WTC11 (cell line): ENCODE measurements around the gene CDH22. TPM values are rescaled to one million over a fixed set of nuclear protein-coding genes. Genes with fewer than 3 reads are reported as not detected.

Experiments
- ATAC-seq: fragments of 200-7000 bp; cut with Tn5 transposase; 2 replicates; pipeline ENCODE4 v1.10.0; 2021; ENCODE audit warnings: mild to moderate bottlenecking, moderate library complexity
- CTCF ChIA-PET: fragments of 300-600 bp; sonication (Branson Sonifier 250); formaldehyde crosslinking; loops from one replicate; lab custom pipeline; 2021; ENCODE audit warnings: antibody characterized with exemption; lab: Charles Lee
- POLR2A ChIA-PET: fragments of 350-600 bp; sonication (Branson Sonifier 250); formaldehyde crosslinking; loops from one replicate; lab custom pipeline; 2021; ENCODE audit warnings: antibody characterized with exemption; lab: Charles Lee
- DNase-seq: peaks from one replicate; pipeline ENCODE4 v3.0.0; 2021; ENCODE audit warnings: low spot score
- H3K27ac Mint-ChIP-seq: 2 replicates; pipeline ENCODE4 v1.8.0; 2021; ENCODE audit warnings: mixed read lengths
- H3K27me3 Mint-ChIP-seq: 2 replicates; pipeline ENCODE4 v1.8.0; 2021; ENCODE audit warnings: low read depth, mild to moderate bottlenecking, moderate library complexity, mixed read lengths
- H3K36me3 Mint-ChIP-seq: 2 replicates; pipeline ENCODE4 v1.8.0; 2021; ENCODE audit warnings: mixed read lengths
- H3K4me1 Mint-ChIP-seq: 2 replicates; pipeline ENCODE4 v1.8.0; 2022; ENCODE audit warnings: mixed read lengths
- H3K4me3 Mint-ChIP-seq: 2 replicates; pipeline ENCODE4 v1.8.0; 2021; ENCODE audit warnings: mild to moderate bottlenecking, moderate library complexity, mixed read lengths
- H3K9me3 Mint-ChIP-seq: 2 replicates; pipeline ENCODE4 v1.8.0; 2021; ENCODE audit warnings: mixed read lengths
- CREM ChIP-seq: sonication (generic); formaldehyde crosslinking; IDR thresholded peaks from 2 replicates; pipeline ENCODE4 v1.8.1; 2022; ENCODE audit warnings: mild to moderate bottlenecking, missing genetic modification reagents, moderate library complexity
- ELF4 ChIP-seq: sonication (generic); formaldehyde crosslinking; IDR thresholded peaks from 2 replicates; pipeline ENCODE4 v1.8.1; 2022; ENCODE audit warnings: low read depth, mild to moderate bottlenecking, moderate library complexity, missing genetic modification reagents
- ERG ChIP-seq: fragments of 250-450 bp; sonication (Bioruptor Pico); IDR thresholded peaks from 2 replicates; pipeline ENCODE4 v1.8.0; 2021; ENCODE audit warnings: mild to moderate bottlenecking
- FOXP1 ChIP-seq: sonication (generic); formaldehyde crosslinking; IDR thresholded peaks from 2 replicates; pipeline ENCODE4 v1.8.0; 2022; ENCODE audit warnings: missing genetic modification reagents, mild to moderate bottlenecking, moderate library complexity, borderline replicate concordance
- IRF1 ChIP-seq: sonication (generic); formaldehyde crosslinking; IDR thresholded peaks from 2 replicates; pipeline ENCODE4 v1.8.0; 2023; ENCODE audit warnings: missing genetic modification reagents
- NR2C2 ChIP-seq: sonication (generic); formaldehyde crosslinking; IDR thresholded peaks from 2 replicates; pipeline ENCODE4 v1.8.0; 2022; ENCODE audit warnings: mild to moderate bottlenecking, missing genetic modification reagents
- SMAD4 ChIP-seq: sonication (generic); formaldehyde crosslinking; IDR thresholded peaks from 2 replicates; pipeline ENCODE4 v1.8.0; 2022; ENCODE audit warnings: mild to moderate bottlenecking, missing genetic modification reagents
- STAT6 ChIP-seq: sonication (generic); formaldehyde crosslinking; conservative IDR thresholded peaks from 2 replicates; pipeline ENCODE4 v1.8.1; 2023; ENCODE audit warnings: mild to moderate bottlenecking, low read depth, missing genetic modification reagents, moderate library complexity
- TEAD1 ChIP-seq: sonication (generic); formaldehyde crosslinking; IDR thresholded peaks from 2 replicates; pipeline ENCODE4 v1.8.0; 2022; ENCODE audit warnings: mild to moderate bottlenecking, missing genetic modification reagents
- USF1 ChIP-seq: sonication (generic); formaldehyde crosslinking; IDR thresholded peaks from 2 replicates; pipeline ENCODE4 v1.8.0; 2022; ENCODE audit warnings: mild to moderate bottlenecking, missing genetic modification reagents
- ZNF317 ChIP-seq: sonication (generic); formaldehyde crosslinking; IDR thresholded peaks from 2 replicates; pipeline ENCODE4 v1.8.1; 2023; ENCODE audit warnings: low read depth, mild to moderate bottlenecking, moderate library complexity, missing genetic modification reagents, borderline replicate concordance
- ZNF396 ChIP-seq: fragments of 250-450 bp; sonication (Bioruptor Pico); IDR thresholded peaks from 2 replicates; pipeline ENCODE4 v1.8.0; 2021; ENCODE audit warnings: mild to moderate bottlenecking, moderate library complexity, borderline replicate concordance
- ZNF671 ChIP-seq: fragments of 250-450 bp; sonication (Bioruptor Pico); IDR thresholded peaks from 2 replicates; pipeline ENCODE4 v1.8.0; 2021; ENCODE audit warnings: mild to moderate bottlenecking
- total RNA-seq: library from RNA; stranded (reverse); gene quantifications from 3 replicates; pipeline ENCODE4 v1.2.3, GENCODE V29; 2021
- TF ChIP-seq, protein P1 (sequence below): sonication (generic); formaldehyde crosslinking; IDR thresholded peaks from 2 replicates; pipeline ENCODE4 v1.8.1; 2023; ENCODE audit warnings: mild to moderate bottlenecking, missing genetic modification reagents, moderate library complexity
- TF ChIP-seq, protein P2 (sequence below): sonication (generic); formaldehyde crosslinking; IDR thresholded peaks from 2 replicates; pipeline ENCODE4 v1.8.0; 2022; ENCODE audit warnings: mild to moderate bottlenecking, missing genetic modification reagents
- TF ChIP-seq, protein P3 (sequence below): fragments of 250-450 bp; sonication (Bioruptor Pico); IDR thresholded peaks from 2 replicates; pipeline ENCODE4 v2.1.2; 2022; ENCODE audit warnings: mild to moderate bottlenecking, moderate library complexity
- TF ChIP-seq, protein P4 (sequence below): sonication (generic); formaldehyde crosslinking; IDR thresholded peaks from 2 replicates; pipeline ENCODE4 v1.8.0; 2022; ENCODE audit warnings: mild to moderate bottlenecking, missing genetic modification reagents
- TF ChIP-seq, protein P5 (sequence below): sonication (generic); formaldehyde crosslinking; IDR thresholded peaks from 2 replicates; pipeline ENCODE4 v1.8.0; 2022; ENCODE audit warnings: missing genetic modification reagents

Gene CDH22
- total RNA-seq, 1 experiment from 2014 or later: 0.13 TPM

GRCh38 chr20:46191611-46192010 lies 116.7 kb downstream of the CDH22 start (continued):
- TF ChIP-seq, protein P1, sequence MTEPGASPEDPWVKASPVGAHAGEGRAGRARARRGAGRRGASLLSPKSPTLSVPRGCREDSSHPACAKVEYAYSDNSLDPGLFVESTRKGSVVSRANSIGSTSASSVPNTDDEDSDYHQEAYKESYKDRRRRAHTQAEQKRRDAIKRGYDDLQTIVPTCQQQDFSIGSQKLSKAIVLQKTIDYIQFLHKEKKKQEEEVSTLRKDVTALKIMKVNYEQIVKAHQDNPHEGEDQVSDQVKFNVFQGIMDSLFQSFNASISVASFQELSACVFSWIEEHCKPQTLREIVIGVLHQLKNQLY (CRISPR knock-in tag): no peak
- no peak for TF ChIP-seq FOXP1 (CRISPR knock-in tag)
- TF ChIP-seq ZNF671 (CRISPR knock-in tag): no peak
- TF ChIP-seq NR2C2: no peak
- no peak for TF ChIP-seq USF1 (CRISPR knock-in tag)
- no peak for TF ChIP-seq ELF4 (CRISPR knock-in tag)
- TF ChIP-seq, all 79 proteins: peak for 0

DNA sequence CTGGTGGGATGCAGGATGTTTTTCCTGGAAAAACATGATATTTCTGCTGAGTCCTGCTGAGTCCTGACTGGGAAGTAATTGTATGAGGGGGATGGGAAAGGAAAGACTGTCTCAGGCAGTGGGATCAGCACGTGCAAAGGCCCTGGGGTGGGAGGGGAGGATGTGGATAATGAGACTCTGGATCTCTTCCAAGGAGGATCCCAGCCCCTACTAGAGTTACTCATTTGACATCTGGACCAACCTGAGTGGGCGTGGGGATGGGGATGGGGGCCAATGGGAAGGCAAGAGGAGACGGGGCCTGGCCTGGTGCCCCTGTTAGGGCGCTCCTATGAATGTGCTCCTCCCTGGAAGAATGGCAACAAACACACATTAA lies 117.1 kb downstream of the CDH22 start:
- no peak overlapping the region for H3K27ac Mint-ChIP-seq
- no peak overlapping the region for H3K4me3 Mint-ChIP-seq
- ChIA-PET CTCF (no interaction called here), POLR2A (no interaction called here)
- H3K27me3 Mint-ChIP-seq: peaks cover 3% of the 10 kb centered on the region; the same call in 1 of the 2 replicates
- DNase-seq (no peak), ATAC-seq (no peak)
- TF ChIP-seq ZNF396 (CRISPR knock-in tag): no peak
- TF ChIP-seq IRF1 (CRISPR knock-in tag): no peak
- TF ChIP-seq, protein P2, sequence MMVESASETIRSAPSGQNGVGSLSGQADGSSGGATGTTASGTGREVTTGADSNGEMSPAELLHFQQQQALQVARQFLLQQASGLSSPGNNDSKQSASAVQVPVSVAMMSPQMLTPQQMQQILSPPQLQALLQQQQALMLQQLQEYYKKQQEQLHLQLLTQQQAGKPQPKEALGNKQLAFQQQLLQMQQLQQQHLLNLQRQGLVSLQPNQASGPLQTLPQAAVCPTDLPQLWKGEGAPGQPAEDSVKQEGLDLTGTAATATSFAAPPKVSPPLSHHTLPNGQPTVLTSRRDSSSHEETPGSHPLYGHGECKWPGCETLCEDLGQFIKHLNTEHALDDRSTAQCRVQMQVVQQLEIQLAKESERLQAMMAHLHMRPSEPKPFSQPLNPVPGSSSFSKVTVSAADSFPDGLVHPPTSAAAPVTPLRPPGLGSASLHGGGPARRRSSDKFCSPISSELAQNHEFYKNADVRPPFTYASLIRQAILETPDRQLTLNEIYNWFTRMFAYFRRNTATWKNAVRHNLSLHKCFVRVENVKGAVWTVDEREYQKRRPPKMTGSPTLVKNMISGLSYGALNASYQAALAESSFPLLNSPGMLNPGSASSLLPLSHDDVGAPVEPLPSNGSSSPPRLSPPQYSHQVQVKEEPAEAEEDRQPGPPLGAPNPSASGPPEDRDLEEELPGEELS (CRISPR knock-in tag): no peak
- no peaks in the 10 kb centered on the region for H3K36me3 Mint-ChIP-seq
- peaks cover 5% of the 10 kb centered on the region for H3K4me1 Mint-ChIP-seq
- peaks cover 4% of the 10 kb centered on the region; the same call in 1 of the 2 replicates for H3K9me3 Mint-ChIP-seq

GRCh38 chr20:46190478-46191167 lies 117.7 kb downstream of the CDH22 start:
- Mint-ChIP-seq H3K9me3 (peaks cover 4% of the 10 kb centered on the region; the same call in 1 of the 2 replicates), H3K36me3 (no peaks in the 10 kb centered on the region), H3K27me3 (peaks cover 3% of the 10 kb centered on the region; the same call in 1 of the 2 replicates), H3K4me1 (peaks cover 5% of the 10 kb centered on the region), H3K27ac (no peak overlapping the region), H3K4me3 (no peak overlapping the region)
- CTCF ChIA-PET: interaction anchor here (0.6 to 1.1 kb wide), 3 partner anchors 16 to 973 kb away, joined by 3 to 5 read pairs (median 4); no protein-coding TSS in a partner anchor
- no peak for DNase-seq
- POLR2A ChIA-PET: no interaction called here
- ATAC-seq: no peak
- TF ChIP-seq SMAD4 (CRISPR knock-in tag) (no peak), STAT6 (no peak), CREM (no peak), ZNF317 (CRISPR knock-in tag) (no peak), TEAD1 (CRISPR knock-in tag) (no peak), ERG (CRISPR knock-in tag) (no peak)
- TF ChIP-seq, protein P3, sequence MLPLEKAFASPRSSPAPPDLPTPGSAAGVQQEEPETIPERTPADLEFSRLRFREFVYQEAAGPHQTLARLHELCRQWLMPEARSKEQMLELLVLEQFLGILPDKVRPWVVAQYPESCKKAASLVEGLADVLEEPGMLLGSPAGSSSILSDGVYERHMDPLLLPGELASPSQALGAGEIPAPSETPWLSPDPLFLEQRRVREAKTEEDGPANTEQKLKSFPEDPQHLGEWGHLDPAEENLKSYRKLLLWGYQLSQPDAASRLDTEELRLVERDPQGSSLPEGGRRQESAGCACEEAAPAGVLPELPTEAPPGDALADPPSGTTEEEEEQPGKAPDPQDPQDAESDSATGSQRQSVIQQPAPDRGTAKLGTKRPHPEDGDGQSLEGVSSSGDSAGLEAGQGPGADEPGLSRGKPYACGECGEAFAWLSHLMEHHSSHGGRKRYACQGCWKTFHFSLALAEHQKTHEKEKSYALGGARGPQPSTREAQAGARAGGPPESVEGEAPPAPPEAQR (CRISPR knock-in tag): no peak
- TF ChIP-seq, protein P4, sequence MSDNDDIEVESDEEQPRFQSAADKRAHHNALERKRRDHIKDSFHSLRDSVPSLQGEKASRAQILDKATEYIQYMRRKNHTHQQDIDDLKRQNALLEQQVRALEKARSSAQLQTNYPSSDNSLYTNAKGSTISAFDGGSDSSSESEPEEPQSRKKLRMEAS (CRISPR knock-in tag): no peak
- TF ChIP-seq, protein P5, sequence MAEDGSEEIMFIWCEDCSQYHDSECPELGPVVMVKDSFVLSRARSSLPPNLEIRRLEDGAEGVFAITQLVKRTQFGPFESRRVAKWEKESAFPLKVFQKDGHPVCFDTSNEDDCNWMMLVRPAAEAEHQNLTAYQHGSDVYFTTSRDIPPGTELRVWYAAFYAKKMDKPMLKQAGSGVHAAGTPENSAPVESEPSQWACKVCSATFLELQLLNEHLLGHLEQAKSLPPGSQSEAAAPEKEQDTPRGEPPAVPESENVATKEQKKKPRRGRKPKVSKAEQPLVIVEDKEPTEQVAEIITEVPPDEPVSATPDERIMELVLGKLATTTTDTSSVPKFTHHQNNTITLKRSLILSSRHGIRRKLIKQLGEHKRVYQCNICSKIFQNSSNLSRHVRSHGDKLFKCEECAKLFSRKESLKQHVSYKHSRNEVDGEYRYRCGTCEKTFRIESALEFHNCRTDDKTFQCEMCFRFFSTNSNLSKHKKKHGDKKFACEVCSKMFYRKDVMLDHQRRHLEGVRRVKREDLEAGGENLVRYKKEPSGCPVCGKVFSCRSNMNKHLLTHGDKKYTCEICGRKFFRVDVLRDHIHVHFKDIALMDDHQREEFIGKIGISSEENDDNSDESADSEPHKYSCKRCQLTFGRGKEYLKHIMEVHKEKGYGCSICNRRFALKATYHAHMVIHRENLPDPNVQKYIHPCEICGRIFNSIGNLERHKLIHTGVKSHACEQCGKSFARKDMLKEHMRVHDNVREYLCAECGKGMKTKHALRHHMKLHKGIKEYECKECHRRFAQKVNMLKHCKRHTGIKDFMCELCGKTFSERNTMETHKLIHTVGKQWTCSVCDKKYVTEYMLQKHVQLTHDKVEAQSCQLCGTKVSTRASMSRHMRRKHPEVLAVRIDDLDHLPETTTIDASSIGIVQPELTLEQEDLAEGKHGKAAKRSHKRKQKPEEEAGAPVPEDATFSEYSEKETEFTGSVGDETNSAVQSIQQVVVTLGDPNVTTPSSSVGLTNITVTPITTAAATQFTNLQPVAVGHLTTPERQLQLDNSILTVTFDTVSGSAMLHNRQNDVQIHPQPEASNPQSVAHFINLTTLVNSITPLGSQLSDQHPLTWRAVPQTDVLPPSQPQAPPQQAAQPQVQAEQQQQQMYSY: no peak
